SHP77 (cell line): ENCODE data around the gene MCF2.

ENCODE experiments used
- DNase-seq, 2 experiments: peaks; one replicate each; lab custom pipeline; 2025; lab: John Stamatoyannopoulos, UW

Gene MCF2

DNA sequence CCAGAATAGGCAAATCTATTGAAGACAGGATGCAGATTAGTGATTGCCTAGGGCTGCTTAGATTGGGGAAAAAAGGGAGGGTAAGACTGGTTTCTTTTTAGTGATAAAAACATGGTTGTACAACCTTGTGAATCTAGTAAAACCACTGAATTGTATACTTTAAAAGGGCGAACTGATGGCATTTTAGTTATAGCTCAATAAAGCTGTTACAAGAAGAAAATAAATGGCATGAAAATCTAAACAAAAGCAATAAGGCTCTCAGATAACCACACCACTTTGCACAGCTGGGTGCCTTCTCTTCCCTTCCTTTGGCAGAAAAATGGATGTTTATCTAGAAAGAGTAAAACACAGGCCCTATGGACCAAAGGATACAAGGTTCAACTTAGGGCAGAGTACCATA lies 107.9 kb downstream of the MCF2 start:
- DNase-seq = no peak

DNA sequence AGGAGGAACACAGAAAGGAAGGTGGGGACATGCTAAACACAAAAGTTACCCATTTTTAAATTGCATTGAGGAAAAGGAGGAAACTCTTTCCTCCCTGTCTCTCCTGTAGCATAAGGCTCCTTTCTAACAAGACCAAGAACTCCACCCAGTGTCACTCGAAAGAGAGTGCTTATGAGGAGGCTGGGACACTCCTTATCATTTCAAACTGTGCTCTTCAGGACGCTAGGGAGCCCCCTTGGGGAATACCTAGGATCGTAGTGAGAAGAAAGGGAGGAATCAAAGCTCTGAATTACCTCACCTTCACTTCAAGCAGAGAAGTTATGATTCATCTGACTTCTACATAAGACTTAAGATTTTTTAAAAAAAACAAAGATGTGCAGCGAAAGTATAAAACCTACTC lies 111.9 kb downstream of the MCF2 start:
- no peak for DNase-seq

DNA sequence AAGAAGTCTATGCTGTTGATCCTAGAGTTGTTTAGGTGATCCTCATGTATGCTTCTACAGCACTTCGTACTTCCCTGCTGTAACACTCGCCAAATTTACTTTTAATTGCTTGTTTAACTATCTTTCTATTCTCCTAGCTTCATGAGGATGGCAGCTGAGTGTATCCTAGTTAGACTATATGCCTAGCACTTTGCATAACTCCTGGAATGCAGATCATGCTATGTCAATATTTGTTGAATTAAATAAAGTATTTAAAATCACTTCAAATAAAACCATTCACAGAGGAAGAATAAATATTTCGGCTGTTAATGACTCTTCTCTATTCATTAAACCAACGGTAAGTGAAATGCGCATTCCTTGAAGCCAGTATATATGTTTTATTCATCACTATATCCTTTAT lies 122.4 kb downstream of the MCF2 start:
- DNase-seq = no peak

DNA sequence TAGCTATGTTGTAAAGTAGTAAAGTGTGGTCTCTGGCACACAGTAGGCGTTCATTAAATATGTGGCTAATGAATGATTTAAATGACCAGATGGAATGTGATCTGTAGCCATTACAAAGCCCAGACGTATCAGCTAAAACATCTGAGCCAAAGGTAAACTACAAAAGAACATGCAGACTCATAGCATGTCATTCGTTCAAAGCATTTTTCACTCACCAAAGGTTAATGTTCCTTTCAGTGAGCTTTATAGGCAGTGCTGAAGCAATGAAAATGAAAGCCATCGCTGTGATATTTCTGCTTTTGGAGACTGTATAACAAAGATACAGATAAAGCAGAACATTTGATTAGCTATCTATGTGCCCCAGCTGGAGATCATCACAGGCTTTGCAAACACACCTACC lies 126.9 kb downstream of the MCF2 start:
- DNase-seq = no peak

DNA sequence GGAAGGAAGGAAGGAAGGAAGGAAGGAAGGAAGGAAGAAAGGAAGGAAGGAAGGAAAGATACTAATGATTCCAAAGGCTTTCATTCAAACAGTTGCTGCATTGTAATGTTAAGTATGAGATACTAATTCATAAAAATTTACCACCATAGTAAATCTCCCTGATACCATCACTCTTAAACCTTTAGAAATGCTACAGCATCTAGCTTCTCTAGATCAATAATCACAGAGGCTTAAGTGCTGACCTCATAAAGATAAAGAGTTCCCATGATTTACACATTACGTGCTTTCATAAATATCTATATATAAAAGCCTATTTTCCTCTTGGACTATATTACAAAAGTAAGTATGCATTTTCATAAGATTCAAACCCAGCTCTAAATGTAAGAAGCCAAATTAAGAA lies 141.0 kb downstream of the MCF2 start:
- DNase-seq = no peak

DNA sequence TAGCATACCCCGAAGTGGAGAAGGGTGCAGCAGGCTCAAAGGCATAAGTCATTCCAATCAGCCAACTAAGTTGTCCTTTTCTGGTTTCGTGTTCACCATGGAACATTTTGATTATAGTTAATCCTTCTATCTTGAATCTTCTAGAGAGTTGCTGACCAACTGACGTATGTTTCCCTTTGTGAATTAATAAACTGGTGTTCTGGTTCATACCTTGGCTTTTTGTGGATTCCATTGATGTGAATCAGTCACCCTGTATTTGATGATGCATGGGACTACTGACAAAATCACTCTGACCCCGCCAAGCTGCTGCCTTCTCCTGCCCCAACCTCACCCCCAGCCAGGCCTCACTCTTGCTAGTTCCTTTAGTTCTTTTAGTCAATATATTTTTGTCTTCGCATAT lies 144.7 kb downstream of the MCF2 start:
- DNase-seq = no peak

DNA sequence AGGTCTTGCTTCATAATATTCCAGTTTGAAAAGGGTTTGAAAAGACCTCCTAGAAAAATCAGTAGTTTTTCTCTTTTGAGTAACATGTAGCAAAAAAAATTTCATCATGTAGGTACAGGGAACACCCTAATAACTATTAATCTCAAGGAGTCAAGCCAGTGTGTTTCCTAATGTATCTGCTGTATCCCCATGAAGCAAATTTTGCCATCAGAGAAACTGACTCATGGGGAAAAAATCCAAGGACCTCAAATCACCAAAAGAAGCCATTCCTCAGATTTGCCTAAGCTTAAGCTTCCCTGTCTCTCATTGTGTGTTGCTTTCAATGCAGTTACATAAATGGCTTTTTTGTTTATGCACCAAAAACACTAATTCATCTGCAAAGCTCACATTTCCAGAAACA lies 147.7 kb downstream of the MCF2 start:
- no peak for DNase-seq

DNA sequence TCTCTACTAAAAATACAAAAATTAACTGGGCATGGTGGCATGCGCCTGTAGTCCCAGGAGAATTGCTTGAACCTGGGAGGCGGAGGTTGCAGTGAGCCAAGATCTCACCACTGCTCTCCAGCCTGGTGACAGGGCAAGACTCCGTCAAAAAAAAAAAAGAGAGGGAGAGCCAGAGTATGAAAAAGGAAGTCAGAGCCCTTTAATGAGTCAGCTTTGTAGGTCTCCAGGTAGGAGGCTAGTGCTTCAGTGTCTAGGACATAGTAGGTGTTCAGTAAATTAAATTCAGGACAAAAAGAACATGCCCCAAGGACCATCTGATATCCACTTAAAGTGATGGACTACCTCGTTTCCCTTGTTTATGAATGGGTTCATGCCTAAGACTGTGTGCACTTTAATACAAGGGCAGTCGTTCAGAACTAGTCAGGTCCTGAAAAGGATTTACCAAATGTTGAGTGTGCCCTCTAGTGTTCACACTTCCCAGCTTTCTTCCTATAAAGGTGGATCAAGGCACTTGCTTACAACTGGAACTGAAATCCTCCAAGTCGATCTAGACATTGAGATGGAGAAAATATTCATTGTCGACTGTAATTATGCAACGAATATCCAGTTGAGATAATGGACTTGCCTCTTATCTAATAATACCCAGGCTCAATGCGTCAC lies 148.5 kb downstream of the MCF2 start:
- peak; percentile 10 to 24 for DNase-seq

DNA sequence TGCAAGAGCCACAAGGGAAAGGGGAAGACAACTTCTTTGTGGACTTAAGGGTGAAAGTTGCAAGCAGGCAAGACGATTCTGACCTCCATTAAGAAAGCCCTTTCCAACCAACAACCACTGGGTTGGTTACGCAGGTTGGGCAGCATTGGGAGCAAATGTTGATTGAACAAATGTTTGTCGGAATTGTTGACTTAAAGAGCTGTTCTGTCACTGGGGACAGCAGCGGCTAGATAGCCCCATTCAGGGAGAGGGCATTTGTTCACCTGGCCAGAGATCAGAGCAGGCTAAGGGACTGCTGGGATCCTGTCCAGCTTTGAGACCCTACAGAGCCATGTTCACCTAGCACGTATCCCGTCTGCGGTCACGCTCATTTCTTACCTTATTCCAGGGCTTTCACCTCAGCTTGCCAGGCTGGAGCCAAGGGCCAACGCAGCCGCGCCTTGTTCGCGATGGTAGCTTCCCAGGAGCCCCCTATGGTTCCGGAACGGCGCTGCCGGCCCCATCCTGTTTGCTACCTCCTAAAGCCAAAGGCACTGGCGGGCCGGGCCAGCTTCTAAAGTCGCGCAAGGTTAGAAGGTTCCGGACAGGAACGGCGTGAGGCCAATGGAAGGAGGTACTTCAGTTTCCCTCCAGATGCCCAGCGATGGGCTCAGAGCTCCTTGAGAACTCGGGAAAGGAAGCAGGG lies 152.8 kb downstream of the MCF2 start:
- no peak for DNase-seq

DNA sequence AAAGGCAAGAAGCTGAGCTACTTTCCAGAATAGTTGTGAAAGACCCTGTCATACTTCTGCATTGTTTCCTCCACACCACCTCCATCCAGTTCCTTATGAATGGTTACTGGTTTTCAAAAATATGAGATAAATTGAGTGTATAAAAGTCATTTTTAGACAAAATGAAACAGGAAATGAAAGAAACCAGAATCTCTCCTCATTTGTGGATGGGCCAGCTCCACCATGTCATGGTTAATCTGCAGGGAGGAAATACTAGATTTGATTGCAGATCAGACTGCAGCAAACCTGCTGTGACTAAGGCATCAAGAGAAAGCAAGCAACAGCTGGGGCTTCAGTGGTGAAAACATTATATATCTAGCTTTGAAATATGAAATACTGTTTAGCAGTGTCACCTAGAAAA lies 153.6 kb downstream of the MCF2 start:
- DNase-seq = no peak

DNA sequence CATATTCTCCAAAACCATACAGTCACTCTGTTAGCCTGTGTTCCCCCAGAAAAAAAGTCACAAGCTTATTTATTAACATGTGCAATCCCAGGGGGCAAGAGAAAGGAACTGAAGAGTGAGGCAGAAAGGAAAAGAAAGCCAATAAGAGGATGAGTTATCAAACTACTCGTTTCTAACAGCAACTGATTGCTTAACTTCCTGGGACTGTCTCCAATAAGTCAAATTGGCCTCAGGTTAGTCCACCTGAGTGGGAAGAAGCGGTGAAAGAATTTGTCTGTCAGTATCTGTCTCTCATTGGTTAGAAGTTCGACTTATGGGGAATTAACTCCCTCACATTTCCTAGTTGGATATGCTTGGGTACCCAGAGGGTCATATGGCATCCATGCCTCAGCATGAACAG lies 163.4 kb downstream of the MCF2 start:
- no peak for DNase-seq

DNA sequence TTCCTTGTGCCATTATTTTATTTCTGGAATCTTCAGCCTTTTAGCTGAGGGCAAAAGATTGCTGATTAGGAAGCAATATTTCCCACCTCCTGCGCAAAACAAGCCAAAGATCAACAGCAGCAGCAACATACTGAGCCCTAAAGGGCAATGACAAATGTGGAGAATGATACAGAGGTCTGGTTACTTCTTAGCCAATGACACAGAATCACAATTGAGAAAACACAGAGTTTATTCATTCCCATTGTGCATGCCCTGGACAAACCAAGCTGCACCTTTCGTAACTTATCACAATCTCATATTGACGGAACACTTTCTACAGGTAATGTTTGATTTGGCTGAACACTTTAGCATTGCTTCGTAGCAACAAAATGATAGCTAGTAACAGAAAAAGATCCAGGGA lies 164.0 kb downstream of the MCF2 start:
- DNase-seq = no peak

DNA sequence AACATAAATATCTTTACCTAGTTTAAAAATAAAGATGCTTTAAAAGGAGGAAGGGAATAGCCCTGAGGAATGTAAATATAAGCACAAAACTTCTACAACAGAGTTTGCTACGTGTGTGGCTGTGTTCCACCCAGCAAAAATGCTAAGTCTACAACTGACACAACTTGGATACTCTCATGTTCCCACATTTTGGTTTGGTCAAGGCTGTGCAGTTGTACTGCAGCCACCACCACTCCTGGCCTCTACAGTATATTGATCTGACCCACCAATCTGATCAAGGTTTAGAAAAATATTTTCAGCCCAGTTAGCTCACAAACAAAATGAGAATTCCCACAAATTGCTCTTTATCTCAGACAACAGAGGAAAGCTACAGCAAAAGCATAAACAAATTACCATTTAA lies 165.3 kb downstream of the MCF2 start:
- DNase-seq = no peak

DNA sequence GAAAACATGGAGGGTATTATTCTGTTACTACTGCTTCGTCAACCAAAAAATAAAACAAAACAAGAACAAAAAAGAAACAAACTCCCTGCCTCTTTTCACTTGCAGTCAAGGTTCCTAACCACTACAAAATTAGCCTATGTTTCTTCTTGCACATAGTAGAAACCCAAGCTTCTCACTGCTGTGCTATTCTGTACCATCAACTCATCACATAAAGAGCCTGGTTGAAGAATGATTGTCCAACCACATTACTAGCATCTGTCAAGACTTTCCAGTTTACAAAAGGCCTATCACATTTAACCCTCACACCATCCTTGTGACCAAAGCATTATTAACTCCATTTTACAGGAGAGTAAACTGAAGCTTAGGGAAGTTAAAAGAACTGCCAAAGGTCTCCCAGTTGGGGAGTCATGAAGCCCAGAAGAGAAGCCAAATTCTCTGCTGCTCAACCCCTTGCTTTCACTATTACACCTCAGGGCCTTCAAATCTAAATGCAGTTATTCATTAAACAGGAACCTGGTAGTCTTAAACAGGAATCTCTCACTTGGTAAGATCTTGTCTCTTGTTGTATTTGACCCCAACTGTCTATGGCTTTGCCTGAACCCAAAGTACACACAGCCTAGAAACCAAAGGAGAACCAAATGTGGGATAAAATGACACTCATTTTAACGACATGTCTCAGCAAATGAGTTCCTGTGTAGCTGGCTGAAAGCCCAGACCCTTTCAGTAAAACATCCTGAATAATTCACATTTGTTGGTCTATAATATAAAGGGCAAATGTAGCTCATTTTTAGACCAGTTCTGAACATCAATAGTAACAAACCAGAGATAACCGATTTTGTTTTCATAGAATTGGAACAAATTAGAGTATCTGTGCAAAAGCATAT lies 168.8 kb downstream of the MCF2 start:
- DNase-seq = no peak

DNA sequence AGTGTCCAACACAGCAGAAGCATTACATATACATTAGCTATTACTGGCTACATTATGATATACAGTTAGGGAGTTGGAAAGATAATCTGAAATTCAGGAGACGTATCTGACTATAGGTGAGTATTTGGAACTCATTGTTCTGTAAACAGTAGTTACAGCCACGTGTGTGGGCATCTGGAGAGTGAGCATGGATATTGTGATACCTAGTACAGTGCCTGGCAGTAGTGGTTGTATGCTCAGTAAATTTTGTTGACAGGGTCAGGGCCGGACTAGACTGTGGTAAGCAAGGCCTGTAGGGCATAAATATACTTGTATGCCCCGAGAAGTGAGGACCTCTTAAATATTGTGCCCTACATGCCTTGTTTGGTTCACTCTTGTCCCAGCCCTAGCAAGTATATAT lies 174.5 kb downstream of the MCF2 start:
- no peak for DNase-seq

DNA sequence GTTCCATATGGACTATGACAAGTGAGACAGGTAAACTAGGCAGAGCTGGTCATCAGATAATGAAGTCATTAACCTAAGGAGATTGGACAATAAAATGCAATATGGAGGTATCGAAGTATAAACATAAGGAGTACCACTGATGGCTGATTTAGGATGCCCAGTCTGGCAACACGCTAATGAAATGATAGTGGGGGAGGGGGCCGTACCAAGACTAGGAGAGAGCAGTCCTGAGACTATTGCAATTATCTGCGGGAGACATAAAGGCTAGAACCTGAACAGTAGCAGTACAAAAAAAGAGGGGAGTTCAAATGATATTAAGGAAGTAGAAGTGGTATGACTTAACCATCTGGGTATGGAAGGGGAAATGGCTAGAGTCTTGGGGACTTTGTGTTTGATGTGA lies 175.1 kb downstream of the MCF2 start:
- DNase-seq = no peak
